Adrenal gland (tissue), 12 donors: ENCODE measurements around the gene C8B. TPM values are rescaled to one million over a fixed set of nuclear protein-coding genes. Genes with fewer than 3 reads are reported as not detected.

Experiments used
- DNase-seq, 7 donors: peaks; one replicate each; pipeline ENCODE4 v3.0.0-alpha.2; 2019 to 2020
- H3K27ac ChIP-seq, 5 donors: fragments of 200-600 bp; sonication (generic) in 4 of 5; 1 replicate in 3 of 5; 2 replicates in 2 of 5; pipeline versions ENCODE4 v1.5.1 to v1.8.0; 2016 to 2020; ENCODE audit warnings: mild to moderate bottlenecking in 1 of 5
- H3K27me3 ChIP-seq: fragments of 200-600 bp; 2 replicates; pipeline ENCODE4 v1.8.0; 2021
- H3K36me3 ChIP-seq, 2 donors: fragments of 200-600 bp; replicated peaks in 1 of 2; 1 replicate in 1 of 2; 2 replicates in 1 of 2; pipeline versions ENCODE4 v1.5.1 to v1.8.0; 2018 to 2022
- H3K4me1 ChIP-seq, 2 donors: fragments of 200-600 bp; replicated peaks in 1 of 2; 1 replicate in 1 of 2; 2 replicates in 1 of 2; pipeline versions ENCODE4 v1.5.1 to v1.8.0; 2018 to 2021
- H3K4me3 ChIP-seq, 4 donors: fragments of 200-600 bp; sonication (generic) in 3 of 4; one replicate each; pipeline ENCODE4 v1.5.1; 2016 to 2018
- H3K9me3 ChIP-seq, 3 donors: fragments of 200-600 bp; sonication (generic) in 1 of 3; replicated peaks in 1 of 3; 1 replicate in 2 of 3; 2 replicates in 1 of 3; pipeline versions ENCODE4 v1.5.1 to v1.8.0; 2016 to 2021
- CTCF ChIP-seq, 6 experiments: fragments of 450-650 bp in 4 of 6; fragments of 200-600 bp in 2 of 6; sonication (generic) in 1 of 6; IDR thresholded peaks; 1 replicate in 5 of 6; 2 replicates in 1 of 6; pipeline versions ENCODE4 v1.5.1 to v1.8.0; 2016 to 2021; ENCODE audit warnings: antibody characterized with exemption in 6 of 6, mild to moderate bottlenecking in 2 of 6, moderate library complexity in 1 of 6
- POLR2A ChIP-seq, 2 donors: fragments of 450-650 bp; IDR thresholded peaks; one replicate each; pipeline ENCODE4 v1.6.1; 2017; ENCODE audit warnings: antibody characterized with exemption in 2 of 2, mild to moderate bottlenecking in 2 of 2, moderate library complexity in 1 of 2
- WGBS, 4 donors: extraction: QIAGEN DNeasy Blood & Tissue Kit in 2 of 4; methylation state at CpG; one replicate each; pipeline versions ENCODE4 v1.1.5 to v1.1.7; 2013 to 2017; 5-methylcytosine and 5-hydroxymethylcytosine counted together
- intact Hi-C, 2 donors: fragments of 100-400 bp; cut with DNase I; formaldehyde crosslinking; loops; one replicate each; pipeline versions ENCODE4 v1.14.1 to v1.15.0; 2022 to 2023
- polyA plus RNA-seq, 3 donors: library from polyadenylated mRNA; stranded (reverse); fragments of 200-250 nt in 2 of 3; fragments of 350-450 nt in 1 of 3; fragmentation: Illumina TruSeq in 1 of 3; extraction: RNeasy Lipid Tissue Mini Kit (QIAGEN cat#74804) in 1 of 3; gene quantifications; one replicate each; pipeline ENCODE4 v1.2.3, GENCODE V29; 2013 to 2014
- total RNA-seq, 9 donors: library from RNA; depleted of rRNA in 4 of 9; stranded (reverse); fragments of >200 nt in 4 of 9; fragments of 120-200 nt in 1 of 9; fragmentation: NEBNext Ultra II Directional in 1 of 9; extraction: Animal tissue kit (Norgen Biotek cat#: 25700) in 1 of 9; gene quantifications; one replicate each; pipeline versions ENCODE4 v1.1.0 to v1.2.4, GENCODE V29; 2013 to 2023
- donor health status: healthy with polysubstance abuse.
- donor health status: Bipolar disorder and iron deficiency.
- donor health status: DM: yes; HTN: yes; CAD: no.
- donor health status: DM: no; HTN: no; CAD: no.
- donor health status: DM: no; HTN: no; CAD: no.
- donor health status: DM: yes; HTN: yes; CAD: no.

C8B gene
- total and polyA plus RNA-seq, 12 donors, result 0.03 TPM; not detected in 11

DNA sequence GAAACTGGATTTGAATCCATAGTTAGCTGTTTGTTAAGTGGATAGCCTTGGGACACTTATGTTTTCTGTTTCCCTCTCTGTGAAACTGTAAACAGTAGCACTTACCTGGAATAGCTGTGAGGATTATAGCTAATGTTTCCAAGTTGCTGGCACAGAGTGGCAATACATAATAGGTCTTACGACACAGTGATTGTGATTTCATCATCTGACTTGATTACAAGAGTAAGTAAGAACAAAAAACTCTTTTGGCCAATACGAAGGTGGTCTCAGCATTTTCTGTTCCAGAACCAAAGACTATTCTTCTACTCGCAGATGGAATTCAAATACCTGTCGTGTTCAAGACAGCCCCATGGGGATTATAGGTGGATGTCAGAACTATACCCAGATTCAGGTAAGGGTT lies 2.1 kb downstream of the C8B start:
- intact Hi-C loops, result no loop called here
- DNase-seq, result no peak
- H3K27ac ChIP-seq, result no peak overlapping the region
- no peaks in the 10 kb centered on the region for H3K27me3 ChIP-seq
- no peaks in the 10 kb centered on the region for H3K9me3 ChIP-seq
- 73 to 86% (median 78%) methylated on average over 4 of the region's 4 CpGs for WGBS, 4 donors
- H3K36me3 ChIP-seq, result no peaks in the 10 kb centered on the region
- no peaks in the 10 kb centered on the region for H3K4me1 ChIP-seq
- H3K4me3 ChIP-seq, result no peak overlapping the region
- TF ChIP-seq POLR2A (IDR thresholded peaks at IDR 0.05) (no peak), CTCF (IDR thresholded peaks at IDR 0.05) (no peak)

GRCh38 chr1:56961426-56961825 lies 4.4 kb downstream of the C8B start:
- Histone ChIP-seq H3K4me1 (no peaks in the 10 kb centered on the region), H3K27ac (no peak overlapping the region), H3K27me3 (no peaks in the 10 kb centered on the region), H3K4me3 (no peak overlapping the region), H3K9me3 (no peaks in the 10 kb centered on the region), H3K36me3 (no peaks in the 10 kb centered on the region)
- 74 to 86% (median 83%) methylated on average over 10 of the region's 10 CpGs for WGBS, 4 donors
- DNase-seq, result no peak
- TF ChIP-seq CTCF (IDR thresholded peaks at IDR 0.05), result no peak
- TF ChIP-seq POLR2A (IDR thresholded peaks at IDR 0.05), result no peak
- intact Hi-C loops, result no loop called here

- Histone ChIP-seq H3K36me3 (no peaks in the 10 kb centered on the region), H3K4me1 (no peaks in the 10 kb centered on the region), H3K27me3 (no peaks in the 10 kb centered on the region), H3K4me3 (no peak overlapping the region), H3K9me3 (no peaks in the 10 kb centered on the region), H3K27ac (no peak overlapping the region)
- no peak for TF ChIP-seq CTCF (IDR thresholded peaks at IDR 0.05)
- TF ChIP-seq POLR2A (IDR thresholded peaks at IDR 0.05), result no peak
- intact Hi-C loops, result no loop called here
- peak in 3 of 7 donors; percentile 14 to 84 (median 27) for DNase-seq
- WGBS, 4 donors, result 19 to 52% (median 29%) methylated on average over 2 of the region's 2 CpGs
Observed at GRCh38 chr1:56958526-56958925, 7.3 kb downstream of the C8B start.

DNA sequence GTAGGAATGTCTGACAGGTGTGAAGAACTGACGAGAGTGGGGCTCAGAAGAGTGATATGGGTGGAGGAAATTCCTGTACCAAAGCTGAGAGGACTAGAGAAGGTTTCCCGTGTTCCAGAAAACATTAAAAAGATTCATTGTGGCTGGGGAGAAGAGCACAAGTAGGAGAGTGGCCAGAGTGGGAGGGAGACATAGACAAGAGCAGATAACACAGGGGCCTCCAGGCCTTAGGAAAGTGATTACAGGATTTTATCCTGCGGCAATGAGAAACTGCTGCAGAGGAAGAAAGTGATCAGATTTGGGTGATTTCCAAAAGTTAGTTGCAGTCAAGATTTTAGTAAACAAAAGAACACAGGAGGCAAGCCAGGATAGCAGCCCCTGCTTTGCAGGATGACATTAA lies 7.9 kb downstream of the C8B start:
- Histone ChIP-seq H3K36me3 (no peaks in the 10 kb centered on the region), H3K4me3 (no peak overlapping the region), H3K27me3 (no peaks in the 10 kb centered on the region), H3K27ac (no peak overlapping the region), H3K9me3 (no peaks in the 10 kb centered on the region), H3K4me1 (no peaks in the 10 kb centered on the region)
- WGBS, 4 donors, result 34 to 50% (median 40%) methylated on average over 3 of the region's 3 CpGs
- intact Hi-C loops, result no loop called here
- no peak for DNase-seq
- no peak for TF ChIP-seq CTCF (IDR thresholded peaks at IDR 0.05)
- no peak for TF ChIP-seq POLR2A (IDR thresholded peaks at IDR 0.05)
